ENCODE results near the gene MARK4. TPM values are rescaled to one million over a fixed set of nuclear protein-coding genes. Genes with fewer than 3 reads are reported as not detected.

Gene MARK4
- total and polyA plus RNA-seq, 2 experiments from 2014 or later, result 16.6 to 38.6 TPM

GRCh38 chr19:45305421-45305820, 54.4 kb downstream of the MARK4 start:
- peaks cover 23% of the 10 kb centered on the region for H3K27me3 ChIP-seq (ENCODE audit: insufficient read depth)
- no peak overlapping the region; the same call in 2 of the 3 replicates for H3K4me3 Mint-ChIP-seq
- H3K27ac Mint-ChIP-seq, result no peak overlapping the region
- H3K27me3 Mint-ChIP-seq (ENCODE audit: insufficient read depth, low read depth, poor library complexity), result peaks cover 15% of the 10 kb centered on the region
- no peak overlapping the region for H3K4me3 ChIP-seq
- H2AFZ ChIP-seq, result no peak overlapping the region
- H3K36me3 Mint-ChIP-seq (ENCODE audit: low read depth), result peaks cover 1% of the 10 kb centered on the region; the same call in 2 of the 3 replicates
- H4K20me1 ChIP-seq (replicated peaks; ENCODE audit: insufficient read depth), result no peaks in the 10 kb centered on the region
- peak; percentile 17 for ATAC-seq
- no peaks in the 10 kb centered on the region for H3K36me3 ChIP-seq (ENCODE audit: insufficient read depth)
- peak; percentile 69 for DNase-seq (ENCODE audit: low spot score)
- no peak overlapping the region for H3K27ac ChIP-seq (ENCODE audit: low read depth)
- H3K79me2 ChIP-seq (replicated peaks; ENCODE audit: insufficient read depth), result no peaks in the 10 kb centered on the region
- H3K4me1 ChIP-seq (ENCODE audit: insufficient read depth), result no peaks in the 10 kb centered on the region
- H3F3A ChIP-seq (replicated peaks; ENCODE audit: low read depth), result peaks cover 5% of the 10 kb centered on the region; the same call in 1 of the 2 replicates
- H3K4me1 Mint-ChIP-seq, result no peaks in the 10 kb centered on the region; the same call in 2 of the 3 replicates
- H3K9me3 Mint-ChIP-seq, result peaks cover 4% of the 10 kb centered on the region; the same call in 1 of the 3 replicates
- no peaks in the 10 kb centered on the region for H3K9me2 ChIP-seq (ENCODE audit: insufficient read depth)
- no peak for TF ChIP-seq NANOG (IDR thresholded peaks at IDR 0.05; ENCODE audit: borderline replicate concordance)
- no peak for TF ChIP-seq ZNF462 (CRISPR knock-in tag; IDR thresholded peaks at IDR 0.05)
- no peak for TF ChIP-seq ZNF114 (CRISPR knock-in tag; IDR thresholded peaks at IDR 0.05)
- TF ChIP-seq EZH2phosphoT487 (IDR thresholded peaks at IDR 0.05; ENCODE audit: unreplicated experiment), result no peak
- no peak for TF ChIP-seq ZNF331 (CRISPR knock-in tag; IDR thresholded peaks at IDR 0.05; ENCODE audit: low read depth)
- no peak for TF ChIP-seq JUNB (IDR thresholded peaks at IDR 0.05; ENCODE audit: unreplicated experiment)
- TF ChIP-seq REST (IDR thresholded peaks at IDR 0.05; ENCODE audit: unreplicated experiment), result no peak
- no peak for TF ChIP-seq POLR2AphosphoS5 (IDR thresholded peaks at IDR 0.05; ENCODE audit: low read depth)
- no peak for TF ChIP-seq CREB1 (CRISPR knock-in tag; IDR thresholded peaks at IDR 0.05; ENCODE audit: low read depth)
- no peak for TF ChIP-seq EZH2 (IDR thresholded peaks at IDR 0.05; ENCODE audit: low read depth, unreplicated experiment)
- no peak for TF ChIP-seq ETS1 (IDR thresholded peaks at IDR 0.05)
- no peak for TF ChIP-seq STAT1 (IDR thresholded peaks at IDR 0.05; ENCODE audit: unreplicated experiment)
- TF ChIP-seq CTCF (conservative IDR thresholded peaks at IDR 0.05; ENCODE audit: low read depth in 2 of 2), result no peak
- H3K4me2 ChIP-seq, result no peak overlapping the region
